ENCODE data around the gene ARFGAP2.

Gene ARFGAP2

GRCh38 chr11:47202576-47202975, 25.9 kb upstream of the ARFGAP2 start:
- no peak for TF ChIP-seq TAF1 (IDR thresholded peaks at IDR 0.05; ENCODE audit: low read depth)
- no peak for TF ChIP-seq NFIC (IDR thresholded peaks at IDR 0.05)
- no peak for TF ChIP-seq FOXM1 (IDR thresholded peaks at IDR 0.05; ENCODE audit: borderline replicate concordance, low read depth)
- no peak for TF ChIP-seq MAX (IDR thresholded peaks at IDR 0.05)
- no peak for TF ChIP-seq EGR1 (IDR thresholded peaks at IDR 0.05)
- no peak for TF ChIP-seq USF1 (IDR thresholded peaks at IDR 0.05)
- TF ChIP-seq CREB1 (IDR thresholded peaks at IDR 0.05; ENCODE audit: low read depth) = no peak
- TF ChIP-seq ZBTB7A (IDR thresholded peaks at IDR 0.05; ENCODE audit: low read depth) = no peak
- TF ChIP-seq EP300 (IDR thresholded peaks at IDR 0.05; ENCODE audit: borderline replicate concordance) = no peak
- TF ChIP-seq CEBPB (IDR thresholded peaks at IDR 0.05) = no peak
- no peak for TF ChIP-seq YY1 (IDR thresholded peaks at IDR 0.05; ENCODE audit: low read depth)
- no peak for TF ChIP-seq REST (IDR thresholded peaks at IDR 0.05; ENCODE audit: low read depth)
- TF ChIP-seq RAD21 (IDR thresholded peaks at IDR 0.05; ENCODE audit: low read depth) = no peak
- no peak for TF ChIP-seq TCF12 (IDR thresholded peaks at IDR 0.05; ENCODE audit: low read depth)
- TF ChIP-seq TEAD4 (IDR thresholded peaks at IDR 0.05) = no peak

- no peak for TF ChIP-seq EGR1 (IDR thresholded peaks at IDR 0.05)
- no peak for TF ChIP-seq USF1 (IDR thresholded peaks at IDR 0.05)
- TF ChIP-seq FOXM1 (IDR thresholded peaks at IDR 0.05; ENCODE audit: borderline replicate concordance, low read depth) = no peak
- TF ChIP-seq TEAD4 (IDR thresholded peaks at IDR 0.05) = no peak
- TF ChIP-seq RAD21 (IDR thresholded peaks at IDR 0.05; ENCODE audit: low read depth) = no peak
- no peak for TF ChIP-seq CREB1 (IDR thresholded peaks at IDR 0.05; ENCODE audit: low read depth)
- TF ChIP-seq MAX (IDR thresholded peaks at IDR 0.05) = no peak
- TF ChIP-seq ZBTB7A (IDR thresholded peaks at IDR 0.05; ENCODE audit: low read depth) = no peak
- no peak for TF ChIP-seq YY1 (IDR thresholded peaks at IDR 0.05; ENCODE audit: low read depth)
Observed at GRCh38 chr11:47201015-47201414, 24.3 kb upstream of the ARFGAP2 start.

- no peak for TF ChIP-seq CREB1 (IDR thresholded peaks at IDR 0.05; ENCODE audit: low read depth)
- no peak for TF ChIP-seq TCF12 (IDR thresholded peaks at IDR 0.05; ENCODE audit: low read depth)
- no peak for TF ChIP-seq MAX (IDR thresholded peaks at IDR 0.05)
- TF ChIP-seq YY1 (IDR thresholded peaks at IDR 0.05; ENCODE audit: low read depth) = no peak
- TF ChIP-seq RAD21 (IDR thresholded peaks at IDR 0.05; ENCODE audit: low read depth) = no peak
- no peak for TF ChIP-seq ZBTB7A (IDR thresholded peaks at IDR 0.05; ENCODE audit: low read depth)
- TF ChIP-seq CEBPB (IDR thresholded peaks at IDR 0.05) = no peak
- no peak for TF ChIP-seq FOXM1 (IDR thresholded peaks at IDR 0.05; ENCODE audit: borderline replicate concordance, low read depth)
- TF ChIP-seq EP300 (IDR thresholded peaks at IDR 0.05; ENCODE audit: borderline replicate concordance) = no peak
- TF ChIP-seq NFIC (IDR thresholded peaks at IDR 0.05) = no peak
- TF ChIP-seq TEAD4 (IDR thresholded peaks at IDR 0.05) = no peak
- TF ChIP-seq TAF1 (IDR thresholded peaks at IDR 0.05; ENCODE audit: low read depth) = no peak
- TF ChIP-seq EGR1 (IDR thresholded peaks at IDR 0.05) = no peak
Observed at GRCh38 chr11:47192111-47192510, 15.4 kb upstream of the ARFGAP2 start.

GRCh38 chr11:47189100-47189834, 12.6 kb upstream of the ARFGAP2 start:
- no peak for TF ChIP-seq EGR1 (IDR thresholded peaks at IDR 0.05)
- peak; percentile 69 for TF ChIP-seq USF1 (IDR thresholded peaks at IDR 0.05)

- TF ChIP-seq EP300 (IDR thresholded peaks at IDR 0.05; ENCODE audit: borderline replicate concordance) = no peak
- TF ChIP-seq YY1 (IDR thresholded peaks at IDR 0.05; ENCODE audit: low read depth) = no peak
- no peak for TF ChIP-seq REST (IDR thresholded peaks at IDR 0.05; ENCODE audit: low read depth)
- TF ChIP-seq FOXM1 (IDR thresholded peaks at IDR 0.05; ENCODE audit: borderline replicate concordance, low read depth) = no peak
- TF ChIP-seq ZBTB7A (IDR thresholded peaks at IDR 0.05; ENCODE audit: low read depth) = no peak
- no peak for TF ChIP-seq MAX (IDR thresholded peaks at IDR 0.05)
- TF ChIP-seq TAF1 (IDR thresholded peaks at IDR 0.05; ENCODE audit: low read depth) = no peak
- TF ChIP-seq NFIC (IDR thresholded peaks at IDR 0.05) = no peak
- TF ChIP-seq EGR1 (IDR thresholded peaks at IDR 0.05) = no peak
- no peak for TF ChIP-seq CEBPB (IDR thresholded peaks at IDR 0.05)
- no peak for TF ChIP-seq TCF12 (IDR thresholded peaks at IDR 0.05; ENCODE audit: low read depth)
- no peak for TF ChIP-seq USF1 (IDR thresholded peaks at IDR 0.05)
Observed at GRCh38 chr11:47188259-47188658, 11.6 kb upstream of the ARFGAP2 start.
